Prostate gland (tissue), 2 donors: ENCODE results near the gene KCTD3. TPM values are rescaled to one million over a fixed set of nuclear protein-coding genes. Genes with fewer than 3 reads are reported as not detected.
A peak's percentile ranks its signal among the peaks of the same experiment; 100 is the strongest.

Source experiments
- DNase-seq: peaks from one replicate; pipeline ENCODE4 v3.0.0-alpha.2; 2019; ENCODE audit warnings: low spot score
- H3K27ac ChIP-seq, 2 donors: fragments of 200-600 bp; sonication (generic); 2 replicates each; pipeline ENCODE4 v1.5.1; 2017 to 2019
- H3K27me3 ChIP-seq: fragments of 200-600 bp; sonication (generic); replicated peaks from 2 replicates; pipeline ENCODE4 v1.5.1; 2019; ENCODE audit not compliant: insufficient read depth
- H3K36me3 ChIP-seq, 2 donors: fragments of 200-600 bp; sonication (generic); 1 replicate in 1 of 2; 2 replicates in 1 of 2; pipeline versions ENCODE4 v1.5.1 to v1.8.1; 2017 to 2019
- H3K4me1 ChIP-seq: fragments of 200-600 bp; sonication (generic); replicated peaks from 2 replicates; pipeline ENCODE4 v1.5.1; 2019
- H3K4me3 ChIP-seq, 2 donors: fragments of 200-600 bp; sonication (generic); 2 replicates each; pipeline ENCODE4 v1.5.1; 2017 to 2019
- H3K9me3 ChIP-seq: fragments of 200-600 bp; sonication (generic); 2 replicates; pipeline ENCODE4 v1.5.1; 2017
- POLR2A ChIP-seq: fragments of 450-650 bp; IDR thresholded peaks from one replicate; pipeline ENCODE4 v1.6.1; 2016; ENCODE audit warnings: antibody characterized with exemption, mild to moderate bottlenecking
- POLR2AphosphoS5 ChIP-seq: sonication (generic); formaldehyde crosslinking; IDR thresholded peaks from one replicate; pipeline ENCODE4 v1.6.1; 2017; ENCODE audit warnings: antibody characterized with exemption
- WGBS: methylation state at CpG from one replicate; pipeline ENCODE4 v1.1.5; 2018; 5-methylcytosine and 5-hydroxymethylcytosine counted together
- intact Hi-C: fragments of 100-400 bp; cut with DNase I; formaldehyde crosslinking; loops from one replicate; pipeline ENCODE4 v1.14.2; 2022
- total RNA-seq, 2 donors: library from RNA; depleted of rRNA; stranded (reverse); fragments of >200 nt; gene quantifications; one replicate each; pipeline ENCODE4 v1.1.0, GENCODE V29; 2016
- TF ChIP-seq, protein P1 (sequence below), 4 experiments: fragments of 200-600 bp in 2 of 4; fragments of 450-650 bp in 2 of 4; sonication (generic) in 2 of 4; IDR thresholded peaks; 1 replicate in 3 of 4; 2 replicates in 1 of 4; pipeline ENCODE4 v1.5.1; 2016 to 2019; ENCODE audit warnings: antibody characterized with exemption in 4 of 4, mild to moderate bottlenecking in 2 of 4, moderate library complexity in 2 of 4

KCTD3 gene
- total RNA-seq, 2 donors from 2014 or later = 78.3 to 95.5 TPM

DNA sequence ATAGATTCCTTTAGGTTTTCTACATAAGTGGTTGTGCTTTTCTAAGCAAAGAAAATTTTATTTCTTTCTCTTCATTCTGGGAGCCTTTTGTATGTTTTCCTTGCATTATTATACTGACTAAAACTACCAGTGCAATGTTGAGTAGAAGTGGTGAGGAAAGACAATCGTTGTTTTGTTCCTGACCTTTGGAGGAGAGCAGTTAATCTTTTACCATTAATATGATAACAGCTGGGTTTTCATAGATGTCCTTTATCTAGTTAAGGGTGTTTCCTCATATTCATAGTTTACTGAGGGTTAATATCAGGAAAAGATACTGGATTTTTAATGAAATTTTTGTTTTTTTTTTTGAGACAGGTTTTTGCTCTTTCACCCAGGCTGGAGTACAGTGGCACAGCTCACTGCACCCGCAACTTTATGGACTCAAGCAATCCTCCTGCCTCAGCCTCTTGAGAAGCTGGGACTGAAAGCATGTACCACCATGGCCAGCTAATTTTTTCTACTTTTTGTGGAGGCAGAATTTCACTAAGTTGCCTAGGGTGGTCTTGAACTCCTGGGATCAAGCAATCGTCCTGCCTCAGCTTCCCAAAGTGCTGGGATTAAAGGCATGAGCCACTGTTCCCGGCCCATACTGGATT is 9.0 kb upstream of the KCTD3 start:
- WGBS = 89% methylated on average over 4 of the region's 4 CpGs

DNA sequence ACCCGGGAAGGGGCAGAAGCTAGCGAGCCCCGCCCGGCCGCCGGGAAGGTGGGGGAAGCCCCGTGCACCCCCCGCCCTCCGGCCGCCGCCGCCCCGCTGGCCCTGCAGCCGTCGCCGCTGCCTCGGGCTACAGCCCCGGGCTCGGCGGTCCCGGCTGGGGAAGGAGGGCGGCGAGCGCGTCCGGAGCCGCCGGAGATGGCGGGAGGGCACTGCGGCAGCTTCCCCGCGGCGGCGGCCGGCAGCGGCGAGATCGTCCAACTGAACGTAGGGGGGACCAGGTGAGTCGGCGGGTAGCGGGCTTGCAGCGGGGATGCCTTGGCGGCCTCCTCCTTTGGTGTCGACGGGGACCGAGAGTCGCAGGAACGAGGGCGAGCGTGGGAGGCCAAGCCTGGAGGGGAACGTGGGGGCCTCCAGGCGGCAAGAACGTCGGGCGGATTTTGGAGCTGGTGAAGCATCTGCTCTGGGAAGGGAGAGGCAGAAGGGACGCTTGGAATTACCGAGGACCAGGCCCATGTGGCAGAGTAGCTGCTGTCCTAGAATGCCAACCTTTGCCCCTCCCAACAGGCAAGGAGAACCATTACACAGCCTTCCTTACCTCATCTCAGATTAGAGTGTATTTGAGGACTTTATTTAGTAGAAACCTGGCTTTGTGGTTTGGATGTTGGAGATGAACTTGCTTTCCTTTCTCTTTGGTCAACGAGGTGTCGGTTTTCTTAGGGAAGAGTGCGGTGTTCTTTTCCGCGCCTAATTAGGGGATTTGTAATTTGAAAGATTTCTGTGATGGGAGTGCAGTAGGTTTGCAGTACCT is 591 bp downstream of the KCTD3 start:
- Histone ChIP-seq H3K4me3 (peak overlapping the region; percentile 68 to 91), H3K4me1 (peaks cover 6% of the 10 kb centered on the region), H3K9me3 (no peaks in the 10 kb centered on the region), H3K36me3 (no peaks in the 10 kb centered on the region), H3K27ac (peak overlapping the region; percentile 91 to 93), H3K27me3 (no peaks in the 10 kb centered on the region)
- intact Hi-C loops = loop anchor here (10.0 kb wide), 1 partner anchor 67 kb away; no protein-coding TSS in a partner anchor
- under 1% methylated on average over 25 of the region's 63 CpGs for WGBS
- TF ChIP-seq POLR2A (no peak), POLR2AphosphoS5 (no peak)
- TF ChIP-seq, protein P1, sequence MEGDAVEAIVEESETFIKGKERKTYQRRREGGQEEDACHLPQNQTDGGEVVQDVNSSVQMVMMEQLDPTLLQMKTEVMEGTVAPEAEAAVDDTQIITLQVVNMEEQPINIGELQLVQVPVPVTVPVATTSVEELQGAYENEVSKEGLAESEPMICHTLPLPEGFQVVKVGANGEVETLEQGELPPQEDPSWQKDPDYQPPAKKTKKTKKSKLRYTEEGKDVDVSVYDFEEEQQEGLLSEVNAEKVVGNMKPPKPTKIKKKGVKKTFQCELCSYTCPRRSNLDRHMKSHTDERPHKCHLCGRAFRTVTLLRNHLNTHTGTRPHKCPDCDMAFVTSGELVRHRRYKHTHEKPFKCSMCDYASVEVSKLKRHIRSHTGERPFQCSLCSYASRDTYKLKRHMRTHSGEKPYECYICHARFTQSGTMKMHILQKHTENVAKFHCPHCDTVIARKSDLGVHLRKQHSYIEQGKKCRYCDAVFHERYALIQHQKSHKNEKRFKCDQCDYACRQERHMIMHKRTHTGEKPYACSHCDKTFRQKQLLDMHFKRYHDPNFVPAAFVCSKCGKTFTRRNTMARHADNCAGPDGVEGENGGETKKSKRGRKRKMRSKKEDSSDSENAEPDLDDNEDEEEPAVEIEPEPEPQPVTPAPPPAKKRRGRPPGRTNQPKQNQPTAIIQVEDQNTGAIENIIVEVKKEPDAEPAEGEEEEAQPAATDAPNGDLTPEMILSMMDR (IDR thresholded peaks at IDR 0.05) = no peak
- DNase-seq = peak; percentile 44

More for the DNA sequence above, 9.0 kb upstream of the KCTD3 start:
- Histone ChIP-seq H3K9me3 (no peaks in the 10 kb centered on the region), H3K36me3 (no peaks in the 10 kb centered on the region), H3K4me3 (no peak overlapping the region), H3K27me3 (no peaks in the 10 kb centered on the region), H3K4me1 (no peaks in the 10 kb centered on the region), H3K27ac (no peak overlapping the region)
- DNase-seq = no peak
- no peak for TF ChIP-seq POLR2AphosphoS5
- TF ChIP-seq, protein P1 (IDR thresholded peaks at IDR 0.05) = no peak
- TF ChIP-seq POLR2A = no peak
- intact Hi-C loops = no loop called here

DNA sequence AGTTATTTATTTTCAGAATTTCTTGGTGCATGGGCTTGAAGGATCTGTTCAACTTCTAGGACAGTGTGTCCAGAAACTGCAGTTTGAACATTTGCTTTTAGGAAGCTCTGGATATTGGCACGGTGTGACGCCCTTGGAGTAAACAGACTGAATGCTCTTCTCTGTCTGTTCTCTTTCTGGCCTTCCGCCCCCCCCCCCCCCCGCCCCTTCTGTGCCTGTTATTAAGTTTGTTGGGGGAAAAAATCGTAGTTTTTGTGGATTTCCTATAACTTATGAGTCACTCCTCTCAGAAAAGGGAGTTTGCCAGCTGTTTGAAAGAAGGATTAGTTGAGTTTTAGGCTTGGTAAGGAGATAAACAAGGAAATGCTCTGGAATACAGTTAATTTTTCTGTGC is 1.2 kb downstream of the KCTD3 start:
- H3K27me3 ChIP-seq = no peaks in the 10 kb centered on the region
- no peaks in the 10 kb centered on the region for H3K36me3 ChIP-seq
- TF ChIP-seq, protein P1 (IDR thresholded peaks at IDR 0.05) = no peak
- no peak for TF ChIP-seq POLR2AphosphoS5
- TF ChIP-seq POLR2A = no peak
- intact Hi-C loops = loop anchor here (10.0 kb wide), 1 partner anchor 67 kb away; no protein-coding TSS in a partner anchor
- peak overlapping the region; percentile 68 to 91 for H3K4me3 ChIP-seq
- no peaks in the 10 kb centered on the region for H3K9me3 ChIP-seq
- peak overlapping the region; percentile 91 to 93 for H3K27ac ChIP-seq
- H3K4me1 ChIP-seq = peaks cover 6% of the 10 kb centered on the region
- DNase-seq = peak; percentile 53
- WGBS = 2% methylated on average over 5 of the region's 5 CpGs

DNA sequence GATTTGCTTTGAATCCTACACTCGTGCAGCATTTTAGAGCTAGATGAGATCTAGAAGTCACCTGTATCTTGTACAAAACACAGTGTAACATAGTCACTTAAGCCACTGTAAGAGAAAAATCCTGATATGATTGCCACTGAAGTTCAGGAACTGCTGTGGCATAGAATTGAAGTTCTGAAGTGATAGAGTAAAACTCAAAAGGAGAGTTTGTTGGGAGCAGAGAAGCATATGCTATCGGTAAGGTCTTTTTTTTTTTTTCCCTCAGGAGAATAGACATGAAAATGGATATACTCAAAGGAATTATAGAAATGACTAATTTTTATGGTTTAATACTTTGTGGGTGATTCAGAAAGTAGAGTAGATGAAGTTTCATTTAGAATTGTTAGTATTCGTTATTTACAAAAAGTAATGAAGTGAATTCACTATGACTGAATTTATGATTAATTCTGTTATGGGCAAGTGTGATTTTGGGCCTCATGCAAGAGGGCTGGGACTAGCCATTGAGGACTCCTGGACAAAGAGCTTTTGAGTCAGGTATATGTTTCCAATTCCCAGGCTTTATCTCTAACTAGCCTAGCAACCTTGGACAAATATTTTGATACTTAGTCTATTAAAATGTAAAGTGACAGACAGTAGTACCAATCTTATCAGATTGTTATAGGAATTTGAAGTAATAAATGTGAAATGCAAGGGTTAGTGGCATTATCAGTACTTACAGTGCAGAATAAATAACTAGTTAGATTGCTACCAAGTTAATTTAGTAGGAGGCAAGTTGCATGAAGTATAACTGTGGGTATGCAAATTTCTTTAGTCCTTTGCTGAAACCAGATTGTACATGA is 3.1 kb downstream of the KCTD3 start:
- Histone ChIP-seq H3K9me3 (no peaks in the 10 kb centered on the region), H3K36me3 (no peaks in the 10 kb centered on the region), H3K4me3 (no peak overlapping the region), H3K27ac (peak overlapping the region in 1 of 2 donors; percentile 24), H3K27me3 (no peaks in the 10 kb centered on the region), H3K4me1 (peaks cover 6% of the 10 kb centered on the region)
- WGBS = 56% methylated on average over 3 of the region's 3 CpGs
- no peak for DNase-seq
- intact Hi-C loops = loop anchor here (10.0 kb wide), 1 partner anchor 65 kb away; no protein-coding TSS in a partner anchor
- TF ChIP-seq POLR2AphosphoS5 (no peak), POLR2A (no peak)
- TF ChIP-seq, protein P1 (IDR thresholded peaks at IDR 0.05) = no peak
